HepG2 (cell line): ENCODE measurements around the gene HEXIM1. TPM values are rescaled to one million over a fixed set of nuclear protein-coding genes. Genes with fewer than 3 reads are reported as not detected.

ENCODE experiments used
- AFF4 ChIP-seq: sonication (generic); formaldehyde crosslinking; IDR thresholded peaks from 2 replicates; pipeline ENCODE4 v1.4.0; 2020; ENCODE audit warnings: missing genetic modification reagents
- ARID3A ChIP-seq: IDR thresholded peaks from 2 replicates; pipeline ENCODE4 v1.6.1; 2012; ENCODE audit warnings: low read depth, low read length, improper control_type of control experiment
- BCL3 ChIP-seq: sonication (generic); formaldehyde crosslinking; IDR thresholded peaks from 2 replicates; pipeline ENCODE4 v1.5.1; 2020; ENCODE audit warnings: mild to moderate bottlenecking, missing genetic modification reagents, moderate library complexity
- GABPA ChIP-seq, 2 experiments: IDR thresholded peaks; 2 replicates each; pipeline ENCODE4 v1.6.1; 2011 to 2016; ENCODE audit warnings: low read depth in 2 of 2, low read length in 1 of 2, missing biosample characterization in 1 of 2, missing genetic modification characterization in 1 of 2
- GLI4 ChIP-seq: sonication (generic); formaldehyde crosslinking; IDR thresholded peaks from 2 replicates; pipeline ENCODE4 v1.5.1; 2020; ENCODE audit warnings: missing genetic modification reagents, mild to moderate bottlenecking, moderate library complexity, borderline replicate concordance
- KDM6A ChIP-seq: IDR thresholded peaks from 2 replicates; pipeline ENCODE4 v1.6.1; 2016; ENCODE audit warnings: low read depth
- MLLT10 ChIP-seq: sonication (generic); formaldehyde crosslinking; IDR thresholded peaks from 2 replicates; pipeline ENCODE4 v1.4.0; 2020; ENCODE audit warnings: missing genetic modification reagents
- MZF1 ChIP-seq: sonication (generic); formaldehyde crosslinking; IDR thresholded peaks from 2 replicates; pipeline ENCODE4 v1.8.1; 2023; ENCODE audit warnings: mild to moderate bottlenecking, missing genetic modification reagents, borderline replicate concordance
- RARG ChIP-seq: sonication (generic); formaldehyde crosslinking; IDR thresholded peaks from 2 replicates; pipeline ENCODE4 v1.4.0; 2020; ENCODE audit warnings: low read depth, mild to moderate bottlenecking, missing genetic modification reagents
- RBM22 ChIP-seq: fragments of 200-400 bp; formaldehyde crosslinking; optimal IDR thresholded peaks from 2 replicates; pipeline ENCODE3; 2017; ENCODE audit warnings: mild to moderate bottlenecking, low read length, moderate library complexity
- RNF2 ChIP-seq: fragments of 450-650 bp; conservative IDR thresholded peaks from 2 replicates; pipeline ENCODE4 v1.6.1; 2016; ENCODE audit warnings: low read depth
- SMYD3 ChIP-seq: sonication (generic); formaldehyde crosslinking; IDR thresholded peaks from 2 replicates; pipeline ENCODE4 v1.8.1; 2023; ENCODE audit warnings: mild to moderate bottlenecking, missing genetic modification reagents
- SRF ChIP-seq: IDR thresholded peaks from 2 replicates; pipeline ENCODE4 v1.6.1; 2011; ENCODE audit warnings: mild to moderate bottlenecking, low read depth, low read length, moderate library complexity
- SRSF4 ChIP-seq: fragments of 200-400 bp; formaldehyde crosslinking; IDR thresholded peaks from one replicate; pipeline ENCODE4 v1.6.1; 2018; ENCODE audit warnings: mild to moderate bottlenecking, low read depth, low read length, moderate library complexity; ENCODE audit not compliant: poor library complexity, severe bottlenecking
- ZNF484 ChIP-seq: sonication (generic); formaldehyde crosslinking; IDR thresholded peaks from 2 replicates; pipeline ENCODE4 v1.5.1; 2020; ENCODE audit warnings: mild to moderate bottlenecking, low read depth, missing genetic modification reagents, borderline replicate concordance
- ZNF501 ChIP-seq: sonication (generic); formaldehyde crosslinking; IDR thresholded peaks from 2 replicates; pipeline ENCODE4 v1.5.1; 2020; ENCODE audit warnings: mild to moderate bottlenecking, moderate library complexity, missing genetic modification reagents
- ZNF512 ChIP-seq: sonication (generic); formaldehyde crosslinking; IDR thresholded peaks from 2 replicates; pipeline ENCODE4 v1.4.0; 2020; ENCODE audit warnings: mild to moderate bottlenecking, missing genetic modification reagents
- ZNF576 ChIP-seq: sonication (generic); formaldehyde crosslinking; IDR thresholded peaks from 2 replicates; pipeline ENCODE4 v1.4.0; 2020; ENCODE audit warnings: mild to moderate bottlenecking, missing genetic modification reagents
- ZNF720 ChIP-seq: sonication (generic); formaldehyde crosslinking; IDR thresholded peaks from 2 replicates; pipeline ENCODE4 v1.4.0; 2020; ENCODE audit warnings: missing genetic modification reagents
- ZNF790 ChIP-seq: sonication (generic); formaldehyde crosslinking; IDR thresholded peaks from 2 replicates; pipeline ENCODE4 v1.8.0; 2022; ENCODE audit warnings: missing genetic modification reagents, mild to moderate bottlenecking, borderline replicate concordance
- polyA plus RNA-seq, 8 experiments: library from polyadenylated mRNA; depleted of rRNA in 3 of 8; stranded (reverse) in 7 of 8; unstranded in 1 of 8; fragments of >200 nt; fragmentation: Illumina TruSeq in 4 of 8; extraction: Trizol in 4 of 8; gene quantifications; 2 replicates each; pipeline versions ENCODE4 v1.2.1 to v1.2.3, GENCODE V29; 2011 to 2016; ENCODE audit warnings: low read depth in 4 of 8, missing spikeins in 1 of 8, mixed read lengths in 1 of 8; ENCODE audit not compliant: insufficient read depth in 1 of 8
- total RNA-seq, 5 experiments: library from RNA; depleted of rRNA; stranded (reverse); fragments of >200 nt; fragmentation: Illumina TruSeq; extraction: Trizol; gene quantifications; 2 replicates each; pipeline ENCODE4 v1.2.3, GENCODE V29; 2016; ENCODE audit warnings: low read depth in 1 of 5

Gene HEXIM1
- total and polyA plus RNA-seq, 2 of the 13 experiments (the other 11 are each of a cell fraction or from before 2014, with no cell fraction given), result 10.5 to 16.6 TPM

- TF ChIP-seq BCL3 (CRISPR knock-in tag), result peak; percentile 45; the same call in 1 of the 2 replicates
- peak; percentile 34; the same call in 1 of the 2 replicates for TF ChIP-seq GLI4 (CRISPR knock-in tag)
- TF ChIP-seq SMYD3, result no peak
- peak; percentile 91 for TF ChIP-seq AFF4 (CRISPR knock-in tag)
- TF ChIP-seq KDM6A (CRISPR knock-in tag), result no peak
- TF ChIP-seq ZNF720, result peak; percentile 86
- peak; percentile 23; the same call in 1 of the 2 replicates for TF ChIP-seq ZNF501 (CRISPR knock-in tag)
- TF ChIP-seq ARID3A, result peak; percentile 26; the same call in 1 of the 2 replicates
- TF ChIP-seq MLLT10, result no peak
- no peak for TF ChIP-seq RNF2
- no peak for TF ChIP-seq SRSF4
- TF ChIP-seq ZNF484, result no peak
- TF ChIP-seq ZNF512 (CRISPR knock-in tag), result no peak
- TF ChIP-seq ZNF576, result 0 out of 2 replicates have a peak, but pooled peaks have one; percentile 53
- no peak for TF ChIP-seq MZF1 (CRISPR knock-in tag)
- no peak for TF ChIP-seq SRF
- no peak for TF ChIP-seq GABPA (IDR thresholded peaks at IDR 0.05; ENCODE audit: low read depth, low read length)
- TF ChIP-seq GABPA (CRISPR knock-in tag; IDR thresholded peaks at IDR 0.05; ENCODE audit: low read depth), result peak; percentile 71
- no peak for TF ChIP-seq ZNF790
- peak; percentile 22; the same call in 1 of the 2 replicates for TF ChIP-seq RARG (CRISPR knock-in tag)
- TF ChIP-seq RBM22, result peak; percentile 99
Measured at GRCh38 chr17:45148183-45149036, at the start of gene HEXIM1 (continued).
